ENCODE measurements around the gene TRAPPC10.
"Not testable (repeated sequence)": the region's sequence is repeated elsewhere in the genome, so short reads cannot be mapped to it uniquely, and the experiment has no call there.

Gene TRAPPC10

DNA sequence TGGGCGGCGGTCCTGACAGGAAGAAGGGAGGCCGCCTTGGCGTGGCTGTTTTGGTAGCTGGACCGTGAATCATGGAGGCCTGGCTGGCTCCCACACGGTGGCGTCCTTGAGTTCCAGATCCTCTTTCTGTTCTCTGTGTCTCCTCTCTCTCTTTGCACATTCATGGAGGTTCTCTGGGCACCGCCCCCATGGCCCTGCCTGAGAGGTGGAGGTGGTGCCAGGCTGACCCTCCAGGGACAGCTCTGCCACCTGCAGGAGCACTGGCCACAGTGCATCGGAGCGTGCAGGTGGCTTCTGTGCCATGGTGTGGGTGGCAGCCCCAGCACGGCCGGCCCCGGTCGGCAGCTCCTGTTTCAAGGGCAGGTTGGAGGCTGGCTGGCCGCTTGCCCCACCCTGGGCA, 125.9 kb downstream of the TRAPPC10 start:
- not testable (repeated sequence) for H3K27ac ChIP-seq; DNase-seq (ENCODE audit: low read depth, low spot score)

DNA sequence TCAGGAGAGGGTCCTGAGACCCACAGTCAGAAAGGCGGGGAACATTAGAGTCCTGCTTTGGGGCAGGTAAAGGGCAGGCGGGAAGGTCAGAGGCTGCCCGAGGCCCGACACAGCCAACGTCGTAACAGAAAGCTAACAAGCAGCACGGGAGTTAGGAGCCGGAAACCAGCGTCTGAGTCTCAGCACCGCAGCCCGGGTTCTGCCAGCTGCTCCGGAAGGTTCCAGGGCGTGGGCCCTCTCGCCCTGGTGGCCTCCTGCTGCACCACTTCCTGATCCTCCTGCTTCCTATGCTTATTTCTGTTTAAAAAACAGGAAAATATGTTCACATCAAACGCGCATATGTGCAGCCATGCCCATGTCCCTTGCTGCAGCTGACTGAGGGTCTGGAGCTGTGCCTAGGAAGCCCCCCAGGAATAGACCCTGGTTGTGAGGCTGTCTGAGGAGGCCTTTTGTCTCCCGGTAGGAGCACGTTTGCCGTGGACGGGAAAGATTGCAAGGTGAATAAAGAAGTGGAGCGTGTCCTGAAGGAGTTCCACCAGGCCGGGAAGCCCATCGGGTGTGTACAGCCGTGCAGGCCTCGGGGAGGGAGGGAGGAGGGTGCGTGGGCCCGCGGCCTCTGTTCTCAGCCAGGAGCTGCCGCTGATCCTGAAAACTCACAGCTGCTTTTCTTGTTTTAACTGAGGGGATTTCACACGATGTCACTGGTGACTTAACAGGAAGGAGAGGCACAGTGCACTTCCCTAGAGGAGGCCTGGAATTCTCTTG, 127.9 kb downstream of the TRAPPC10 start:
- H3K27ac ChIP-seq; DNase-seq (ENCODE audit: low read depth, low spot score): not testable (repeated sequence)

DNA sequence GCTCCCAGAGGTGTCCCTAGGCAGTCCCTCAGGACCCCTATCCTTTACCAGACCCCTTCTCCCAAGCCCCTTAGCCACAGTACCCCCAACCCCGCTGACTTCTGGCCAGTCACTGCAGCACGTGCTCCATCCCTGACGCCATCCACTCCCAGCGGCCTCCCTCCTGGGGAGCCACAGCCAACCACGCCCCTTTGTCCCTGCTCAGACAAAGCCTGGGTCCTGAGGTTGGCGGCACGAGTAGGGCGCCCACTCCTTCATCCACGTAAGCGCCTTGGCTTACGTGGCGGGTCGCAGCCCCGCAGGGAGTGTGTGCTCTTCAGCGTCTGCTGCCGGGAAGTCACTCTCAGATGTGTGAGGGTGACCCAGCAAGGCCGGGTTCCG, 128.4 kb downstream of the TRAPPC10 start:
- DNase-seq (ENCODE audit: low read depth, low spot score); H3K27ac ChIP-seq: not testable (repeated sequence)

DNA sequence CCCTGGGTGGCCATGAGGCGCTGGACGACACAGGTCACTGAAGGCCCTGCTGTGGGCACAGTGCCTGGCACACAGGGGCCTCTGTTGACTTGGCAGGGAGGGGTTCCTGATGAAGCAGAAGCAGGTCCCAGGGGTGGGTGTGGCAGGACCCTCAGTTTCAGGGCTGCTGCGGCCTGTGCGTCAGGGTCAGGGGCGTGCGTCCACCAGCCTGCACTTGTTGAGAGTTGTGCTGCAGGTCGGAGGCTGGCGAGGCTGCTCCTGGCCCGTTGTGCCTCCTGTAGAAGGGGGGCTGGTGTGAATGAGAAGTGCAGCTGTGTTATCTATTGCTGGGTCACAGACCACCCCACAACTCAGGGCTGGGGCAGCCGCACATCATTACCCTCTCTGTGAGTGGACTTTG, 130.4 kb downstream of the TRAPPC10 start:
- not testable (repeated sequence) for H3K27ac ChIP-seq; DNase-seq (ENCODE audit: low read depth, low spot score)

DNA sequence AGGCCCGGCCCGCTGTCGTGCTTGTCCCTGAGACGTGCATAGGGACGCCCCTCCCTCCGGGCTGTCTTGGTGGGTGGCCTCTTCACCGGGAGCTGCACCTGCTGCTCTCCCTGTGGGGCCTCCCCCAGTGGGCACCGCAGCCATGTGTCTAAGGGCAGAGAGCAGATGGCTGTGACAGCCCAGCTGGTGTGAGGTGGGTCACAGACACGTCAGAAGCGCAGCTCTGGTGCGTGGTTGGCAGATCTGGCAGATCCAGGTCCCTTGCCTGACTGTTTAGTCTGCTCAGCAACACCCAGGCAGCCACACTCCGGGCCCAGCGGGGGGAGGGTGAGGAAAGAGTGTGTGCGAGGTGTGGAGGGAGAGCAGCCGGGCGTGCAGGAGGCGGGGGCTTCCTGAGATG, 131.3 kb downstream of the TRAPPC10 start:
- not testable (repeated sequence) for DNase-seq (ENCODE audit: low read depth, low spot score); H3K27ac ChIP-seq

DNA sequence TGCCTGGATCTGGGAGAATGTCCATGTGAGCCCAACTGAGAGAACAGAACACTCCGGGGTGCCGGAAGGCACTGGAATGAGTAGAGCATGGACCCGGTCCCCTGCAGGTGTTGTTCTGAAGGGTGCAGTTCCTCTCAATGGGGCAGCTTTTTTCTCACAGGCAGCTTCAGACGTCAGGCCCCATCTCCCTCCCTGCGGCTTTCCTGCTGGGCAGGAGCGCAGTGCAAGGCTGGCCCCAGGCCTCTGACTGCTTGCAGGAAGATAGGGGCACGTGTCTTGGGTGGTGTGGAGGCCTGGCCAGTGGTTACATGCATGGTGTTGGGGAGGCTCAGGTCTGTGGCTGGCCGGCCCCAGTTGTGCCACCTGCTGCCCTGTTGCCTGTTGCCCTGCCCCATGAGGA, 131.9 kb downstream of the TRAPPC10 start:
- not testable (repeated sequence) for DNase-seq (ENCODE audit: low read depth, low spot score); H3K27ac ChIP-seq

DNA sequence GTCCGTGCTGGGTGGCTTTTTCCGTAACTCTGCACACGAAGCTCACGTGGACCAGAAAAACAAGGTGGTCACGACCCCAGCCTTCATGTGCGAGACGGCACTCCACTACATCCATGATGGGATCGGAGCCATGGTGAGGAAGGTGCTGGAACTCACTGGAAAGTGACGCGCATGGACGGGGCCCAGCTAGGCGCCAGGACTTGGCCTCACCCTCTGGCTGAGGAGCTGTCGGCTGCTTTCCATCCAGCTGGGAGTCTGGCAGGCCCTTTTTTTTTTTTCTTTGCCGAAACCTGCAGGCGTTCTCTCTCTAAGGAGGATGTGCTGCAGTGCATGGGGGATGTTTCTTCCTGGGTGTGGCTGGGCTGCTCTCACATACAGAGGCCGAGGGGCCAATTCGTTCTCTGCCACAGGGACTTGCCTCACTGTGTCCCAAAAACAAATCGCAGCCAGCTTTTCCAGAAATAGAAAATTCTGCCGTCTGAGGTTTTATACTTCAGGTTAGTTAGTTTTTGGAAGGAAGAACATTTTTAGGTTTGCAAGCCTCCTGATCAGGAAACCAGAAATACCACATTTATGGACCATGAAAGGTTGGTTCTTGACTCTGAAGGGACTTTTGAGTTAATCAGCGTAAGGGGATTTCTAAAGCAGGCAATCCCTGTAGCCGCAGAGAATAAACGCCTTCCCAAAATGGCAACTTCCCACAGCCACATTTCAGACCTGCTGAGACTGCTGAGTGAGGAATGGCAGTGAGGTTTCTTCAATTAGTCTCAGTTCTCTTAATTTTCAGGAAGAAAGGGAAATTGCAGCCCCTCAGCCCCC, 132.9 kb downstream of the TRAPPC10 start:
- not testable (repeated sequence) for H3K27ac ChIP-seq; DNase-seq (ENCODE audit: low read depth, low spot score)

DNA sequence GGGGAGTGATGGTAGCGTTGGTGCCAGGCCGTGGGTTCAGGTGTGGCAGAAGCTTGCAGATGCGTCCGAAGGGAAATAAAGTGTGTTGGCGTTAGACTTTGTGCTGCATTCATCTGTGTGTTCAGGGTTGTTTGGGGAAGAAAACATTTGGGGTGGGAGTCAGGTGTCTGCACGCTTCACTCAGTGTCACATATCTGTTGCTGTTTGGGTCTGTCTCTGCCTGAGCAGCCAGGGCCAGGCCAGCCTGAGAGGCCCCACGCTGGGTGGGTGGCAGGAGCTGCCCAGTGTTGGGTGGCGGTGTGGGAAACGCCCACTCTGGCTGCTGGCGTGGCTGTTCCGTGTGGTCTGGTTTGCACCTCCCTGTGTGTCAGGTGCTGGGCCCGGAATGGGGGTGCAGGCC, 133.5 kb downstream of the TRAPPC10 start:
- DNase-seq (ENCODE audit: low read depth, low spot score); H3K27ac ChIP-seq: not testable (repeated sequence)

DNA sequence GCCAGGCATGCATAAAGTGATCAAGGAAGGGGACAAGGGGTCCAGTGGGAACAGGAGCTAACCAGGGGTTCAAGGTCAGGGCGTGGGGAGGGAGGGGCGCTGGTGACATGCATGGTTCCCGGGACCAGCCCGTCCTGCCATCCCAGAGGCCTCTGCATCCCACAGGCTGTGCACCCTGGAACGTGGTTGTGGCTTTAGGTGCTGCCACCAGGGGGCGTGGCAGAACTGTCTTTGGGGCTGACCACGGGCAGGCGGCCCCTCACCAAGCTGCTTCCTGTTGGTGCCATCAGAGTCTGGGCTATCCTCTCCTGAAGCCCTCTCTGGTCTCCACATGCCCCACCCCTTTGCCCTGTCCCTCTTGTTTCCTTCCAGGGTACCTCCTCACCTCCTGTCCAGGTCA, 135.0 kb downstream of the TRAPPC10 start:
- H3K27ac ChIP-seq; DNase-seq (ENCODE audit: low read depth, low spot score): not testable (repeated sequence)

DNA sequence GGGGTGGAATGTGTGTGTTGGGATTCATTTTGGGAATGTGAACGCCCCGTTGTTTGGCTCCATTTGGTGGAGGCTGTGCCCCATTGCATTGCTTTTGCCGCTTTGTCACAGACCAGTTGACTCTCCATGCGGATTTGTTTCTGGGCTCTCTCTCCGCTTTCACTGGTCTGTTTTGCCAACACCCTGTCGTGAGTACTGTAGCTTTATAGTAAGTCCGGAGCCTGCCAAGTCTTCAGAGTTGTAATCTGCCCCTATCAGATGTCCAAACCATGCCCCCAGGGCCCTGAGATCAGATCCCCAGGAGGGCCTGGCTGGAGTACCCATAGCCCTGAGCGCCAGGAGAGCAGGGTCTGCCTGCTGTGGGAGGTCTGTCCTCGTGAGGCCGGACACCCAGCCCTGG, 138.1 kb downstream of the TRAPPC10 start:
- not testable (repeated sequence) for H3K27ac ChIP-seq; DNase-seq (ENCODE audit: low read depth, low spot score)

DNA sequence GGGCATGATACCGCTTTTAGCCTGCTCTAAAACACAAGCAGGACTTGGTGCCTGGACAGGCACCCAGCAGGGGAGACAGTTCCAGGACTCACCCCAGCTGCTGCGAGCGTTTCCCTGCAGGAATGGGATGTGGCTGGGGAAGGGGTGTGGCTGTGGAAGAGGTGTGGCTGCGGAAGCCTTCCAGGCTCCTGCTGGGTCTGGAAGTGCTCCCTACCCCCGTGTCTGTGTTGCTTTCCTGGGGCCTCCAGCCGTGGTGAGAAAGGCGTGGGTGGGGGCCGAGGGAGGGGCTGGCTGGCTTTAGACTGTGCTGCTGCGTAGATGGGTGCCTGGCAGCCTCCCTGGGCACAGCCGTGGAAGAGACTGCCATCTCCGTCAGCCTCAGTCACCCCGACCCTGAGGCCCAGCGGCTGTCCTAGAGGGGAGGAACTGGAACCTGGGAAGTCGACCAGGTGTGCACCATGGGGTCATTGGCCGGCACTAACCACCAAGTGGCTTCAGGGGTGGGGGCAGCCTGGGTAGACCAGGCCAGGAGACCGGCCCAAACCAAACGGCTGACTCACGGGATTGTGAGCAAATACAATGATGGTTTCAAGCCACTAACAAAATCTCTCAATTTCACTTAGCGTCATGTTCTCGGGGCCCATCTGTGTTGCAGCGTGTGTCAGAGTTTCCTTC, 141.2 kb downstream of the TRAPPC10 start:
- H3K27ac ChIP-seq; DNase-seq (ENCODE audit: low read depth, low spot score): not testable (repeated sequence)

DNA sequence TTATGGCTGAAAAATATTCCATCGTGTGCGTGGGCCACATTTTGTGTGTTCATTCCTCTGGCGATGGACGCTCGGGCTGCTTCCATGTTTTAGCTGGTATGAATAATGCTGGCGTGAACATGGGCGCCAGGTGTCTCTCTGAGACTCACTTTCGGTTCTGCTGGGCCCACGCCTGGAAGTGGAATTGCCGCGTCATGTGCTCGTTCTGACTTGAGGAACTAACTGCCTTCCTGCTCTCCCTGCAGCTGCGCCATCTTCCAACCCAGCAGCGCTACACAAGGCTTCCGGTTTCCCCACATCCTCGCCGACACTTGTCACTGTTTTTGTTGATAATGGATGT, 141.8 kb downstream of the TRAPPC10 start:
- not testable (repeated sequence) for H3K27ac ChIP-seq; DNase-seq (ENCODE audit: low read depth, low spot score)

DNA sequence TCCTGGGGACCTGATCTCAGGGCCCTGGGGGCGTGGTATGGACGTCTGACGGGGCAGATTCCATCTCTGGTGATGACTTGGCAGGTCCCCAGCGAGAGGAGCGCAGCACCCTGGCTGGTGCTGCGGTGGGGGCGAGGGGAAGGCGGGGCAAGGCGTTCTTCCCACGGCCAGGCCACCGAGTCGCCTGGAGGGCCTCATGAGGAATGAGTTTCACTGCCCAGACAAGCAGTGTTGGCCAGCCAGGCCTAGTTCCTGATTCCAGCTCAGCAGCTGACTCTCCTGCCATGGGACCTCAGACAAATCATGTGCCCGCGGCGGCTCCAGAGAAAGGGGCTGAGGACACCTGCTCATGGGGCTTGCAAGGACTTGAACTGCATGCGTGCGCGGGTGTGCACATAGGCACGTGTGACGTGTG, 142.7 kb downstream of the TRAPPC10 start:
- not testable (repeated sequence) for DNase-seq (ENCODE audit: low read depth, low spot score); H3K27ac ChIP-seq

DNA sequence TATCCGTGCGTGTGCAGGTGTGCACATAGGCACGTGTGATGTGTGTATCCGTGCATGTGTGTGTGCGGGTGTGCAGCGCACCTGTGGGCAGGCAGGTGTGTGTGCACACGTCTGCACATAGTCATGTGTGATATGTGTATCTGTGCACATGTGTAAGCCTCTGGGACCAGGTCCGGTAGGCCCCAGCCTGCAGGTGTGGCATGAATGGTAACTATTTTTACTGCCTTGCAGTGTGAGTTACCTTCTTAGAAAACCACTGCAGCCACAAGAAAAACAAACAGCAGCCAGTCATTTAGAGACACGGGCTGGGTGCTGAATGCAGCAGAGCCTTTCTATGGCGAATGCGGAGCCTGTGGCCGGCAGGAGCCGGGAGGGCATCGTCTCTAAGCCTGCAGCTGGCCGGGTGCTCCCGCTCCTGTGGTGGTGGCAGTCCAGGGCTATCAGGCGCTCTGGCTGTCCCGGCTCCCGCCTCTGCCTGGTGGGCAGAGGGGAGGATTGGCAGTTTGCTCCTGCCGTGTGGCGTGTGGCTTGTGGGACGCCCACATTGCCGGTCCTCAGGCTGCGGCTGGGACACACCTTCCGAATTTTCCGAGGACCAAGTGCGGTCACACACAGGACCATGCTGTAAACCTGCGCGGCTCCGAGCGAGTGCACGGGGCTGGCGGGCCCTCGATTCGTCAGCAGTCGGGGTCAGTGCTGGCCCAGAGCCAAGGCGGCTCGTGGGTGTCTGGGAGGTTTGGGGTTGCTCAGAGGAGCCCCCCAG, 143.3 kb downstream of the TRAPPC10 start:
- H3K27ac ChIP-seq; DNase-seq (ENCODE audit: low read depth, low spot score): not testable (repeated sequence)

DNA sequence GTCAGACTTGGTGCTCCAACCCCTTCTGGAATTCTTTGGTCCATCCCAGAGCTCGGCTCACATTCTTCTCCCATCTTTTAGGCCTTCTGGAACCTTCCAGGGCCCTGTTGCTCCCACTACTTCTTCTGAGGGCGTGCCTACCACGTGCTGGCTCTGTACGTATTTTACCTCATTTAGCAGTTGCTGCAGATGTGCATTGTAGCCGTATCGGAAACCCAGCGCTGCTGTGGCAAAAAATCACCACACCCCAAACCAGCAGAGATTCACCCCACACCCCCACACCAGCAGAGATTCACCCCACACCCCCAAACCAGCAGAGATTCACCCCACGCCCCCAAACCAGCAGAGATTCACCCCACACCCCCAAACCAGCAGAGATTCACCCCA, 143.9 kb downstream of the TRAPPC10 start:
- DNase-seq (ENCODE audit: low read depth, low spot score); H3K27ac ChIP-seq: not testable (repeated sequence)

Data from epithelial cell of prostate (primary cell).